GM12878 (cell line): ENCODE results near the gene BTG2. TPM values are rescaled to one million over a fixed set of nuclear protein-coding genes. Genes with fewer than 3 reads are reported as not detected.

Experiments
- PAX5 ChIP-seq: IDR thresholded peaks from 2 replicates; pipeline ENCODE4 v1.6.1; 2011; ENCODE audit warnings: low read depth, low read length, borderline replicate concordance
- PAX8 ChIP-seq: fragments of 450-650 bp; IDR thresholded peaks from 2 replicates; pipeline ENCODE4 v1.6.1; 2017; ENCODE audit warnings: mild to moderate bottlenecking, moderate library complexity
- POU2F2 ChIP-seq: IDR thresholded peaks from 3 replicates; pipeline ENCODE4 v1.6.1; 2011; ENCODE audit warnings: low read depth, mild to moderate bottlenecking, low read length, borderline replicate concordance
- SMC3 ChIP-seq: IDR thresholded peaks from 2 replicates; pipeline ENCODE4 v1.6.1; 2011; ENCODE audit warnings: low read length, improper control_type of control experiment, borderline replicate concordance
- SREBF1 ChIP-seq: IDR thresholded peaks from 2 replicates; pipeline ENCODE4 v1.6.1; 2012; ENCODE audit warnings: mild to moderate bottlenecking, low read length
- STAT3 ChIP-seq: IDR thresholded peaks from 2 replicates; pipeline ENCODE4 v1.6.1; 2011; ENCODE audit warnings: low read depth, low read length, improper control_type of control experiment
- TBL1XR1 ChIP-seq: IDR thresholded peaks from 2 replicates; pipeline ENCODE4 v1.6.1; 2012; ENCODE audit warnings: low read depth, low read length, improper control_type of control experiment
- ZBED1 ChIP-seq: IDR thresholded peaks from 2 replicates; pipeline ENCODE4 v1.6.1; 2016; ENCODE audit warnings: borderline replicate concordance
- ZNF384 ChIP-seq: IDR thresholded peaks from 2 replicates; pipeline ENCODE4 v1.6.1; 2012; ENCODE audit warnings: low read depth, mild to moderate bottlenecking, low read length, improper control_type of control experiment, borderline replicate concordance
- polyA plus RNA-seq, 11 experiments: library from polyadenylated mRNA; depleted of rRNA in 4 of 11; unstranded in 6 of 11; stranded (reverse) in 5 of 11; fragments of >200 nt; fragmentation: Nextera tagmentation in 4 of 11; fragmentation: Illumina TruSeq in 1 of 11; extraction: Ambion mirVana in 4 of 11; extraction: Trizol in 1 of 11; gene quantifications; 1 replicate in 1 of 11; 2 replicates in 10 of 11; pipeline versions ENCODE4 v1.2.1 to v1.2.3, GENCODE V29; 2011 to 2016; ENCODE audit warnings: inconsistent platforms in 2 of 11, missing spikeins in 2 of 11, low read depth in 1 of 11
- total RNA-seq, 4 experiments: library from RNA; depleted of rRNA in 3 of 4; stranded (reverse); fragments of >200 nt in 3 of 4; fragmentation: Illumina TruSeq in 1 of 4; extraction: Trizol in 1 of 4; gene quantifications; 2 replicates each; pipeline versions ENCODE4 v1.2.1 to v1.2.3, GENCODE V29; 2013 to 2021
- TF ChIP-seq, protein P1 (sequence below): fragments of 450-650 bp; IDR thresholded peaks from 2 replicates; pipeline ENCODE4 v1.6.1; 2017; ENCODE audit warnings: mild to moderate bottlenecking, moderate library complexity
- TF ChIP-seq, protein P2 (sequence below): fragments of 450-650 bp; IDR thresholded peaks from 2 replicates; pipeline ENCODE4 v1.6.1; 2018; ENCODE audit warnings: mild to moderate bottlenecking, low read depth, moderate library complexity; ENCODE audit not compliant: partially characterized antibody
- TF ChIP-seq, protein P3 (sequence below): fragments of 450-650 bp; IDR thresholded peaks from 2 replicates; pipeline ENCODE4 v1.6.1; 2017; ENCODE audit warnings: low read depth, mild to moderate bottlenecking, moderate library complexity
- TF ChIP-seq, protein P4 (sequence below): fragments of 450-650 bp; IDR thresholded peaks from 2 replicates; pipeline ENCODE4 v1.6.1; 2016; ENCODE audit warnings: mild to moderate bottlenecking
- TF ChIP-seq, protein P5 (sequence below): fragments of 450-650 bp; IDR thresholded peaks from 2 replicates; pipeline ENCODE4 v1.6.1; 2017; ENCODE audit warnings: borderline replicate concordance

Gene BTG2
- total and polyA plus RNA-seq, 10 of the 15 experiments (the other 5 are each of a cell fraction or from before 2014, with no cell fraction given): 23.3 to 160 (median 98.1) TPM

DNA sequence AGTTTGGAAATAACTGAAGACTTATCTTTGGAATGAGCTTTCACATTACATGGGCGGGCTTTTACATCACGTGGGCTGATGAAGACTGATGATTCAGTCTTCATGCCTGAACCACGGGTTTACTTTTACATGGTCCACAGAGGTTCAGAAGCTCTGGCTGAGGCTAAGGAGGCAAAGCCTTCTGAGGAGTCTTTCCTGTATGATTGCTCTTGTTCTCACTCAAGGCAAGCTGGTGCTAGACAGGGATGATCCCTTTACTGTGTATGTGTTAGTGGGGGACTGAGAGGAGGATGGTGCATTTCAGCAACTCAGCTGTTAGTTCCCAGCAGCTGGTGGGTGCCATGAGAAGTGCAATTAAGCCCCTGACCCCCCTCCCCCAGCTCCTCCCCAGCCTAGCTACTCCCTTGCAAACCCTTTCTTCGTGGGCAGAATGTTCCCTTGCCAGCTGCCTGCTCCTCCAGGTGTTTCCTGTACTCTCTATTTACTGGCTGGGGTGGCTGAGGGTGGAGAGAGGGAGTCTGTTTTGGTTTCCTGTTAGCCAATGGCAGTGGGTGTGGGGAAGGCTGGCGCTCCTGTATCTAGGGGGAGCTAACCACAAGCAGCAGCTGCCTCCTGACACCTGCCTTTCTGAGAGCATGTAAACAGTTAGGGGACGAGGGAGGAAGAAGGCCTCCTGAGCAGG, 15.4 kb downstream of the BTG2 start (continued):
- TF ChIP-seq ZNF384: no peak
- no peak for TF ChIP-seq SMC3
- peak; percentile 35; the same call in 1 of the 2 replicates for TF ChIP-seq TBL1XR1
- TF ChIP-seq, protein P1, sequence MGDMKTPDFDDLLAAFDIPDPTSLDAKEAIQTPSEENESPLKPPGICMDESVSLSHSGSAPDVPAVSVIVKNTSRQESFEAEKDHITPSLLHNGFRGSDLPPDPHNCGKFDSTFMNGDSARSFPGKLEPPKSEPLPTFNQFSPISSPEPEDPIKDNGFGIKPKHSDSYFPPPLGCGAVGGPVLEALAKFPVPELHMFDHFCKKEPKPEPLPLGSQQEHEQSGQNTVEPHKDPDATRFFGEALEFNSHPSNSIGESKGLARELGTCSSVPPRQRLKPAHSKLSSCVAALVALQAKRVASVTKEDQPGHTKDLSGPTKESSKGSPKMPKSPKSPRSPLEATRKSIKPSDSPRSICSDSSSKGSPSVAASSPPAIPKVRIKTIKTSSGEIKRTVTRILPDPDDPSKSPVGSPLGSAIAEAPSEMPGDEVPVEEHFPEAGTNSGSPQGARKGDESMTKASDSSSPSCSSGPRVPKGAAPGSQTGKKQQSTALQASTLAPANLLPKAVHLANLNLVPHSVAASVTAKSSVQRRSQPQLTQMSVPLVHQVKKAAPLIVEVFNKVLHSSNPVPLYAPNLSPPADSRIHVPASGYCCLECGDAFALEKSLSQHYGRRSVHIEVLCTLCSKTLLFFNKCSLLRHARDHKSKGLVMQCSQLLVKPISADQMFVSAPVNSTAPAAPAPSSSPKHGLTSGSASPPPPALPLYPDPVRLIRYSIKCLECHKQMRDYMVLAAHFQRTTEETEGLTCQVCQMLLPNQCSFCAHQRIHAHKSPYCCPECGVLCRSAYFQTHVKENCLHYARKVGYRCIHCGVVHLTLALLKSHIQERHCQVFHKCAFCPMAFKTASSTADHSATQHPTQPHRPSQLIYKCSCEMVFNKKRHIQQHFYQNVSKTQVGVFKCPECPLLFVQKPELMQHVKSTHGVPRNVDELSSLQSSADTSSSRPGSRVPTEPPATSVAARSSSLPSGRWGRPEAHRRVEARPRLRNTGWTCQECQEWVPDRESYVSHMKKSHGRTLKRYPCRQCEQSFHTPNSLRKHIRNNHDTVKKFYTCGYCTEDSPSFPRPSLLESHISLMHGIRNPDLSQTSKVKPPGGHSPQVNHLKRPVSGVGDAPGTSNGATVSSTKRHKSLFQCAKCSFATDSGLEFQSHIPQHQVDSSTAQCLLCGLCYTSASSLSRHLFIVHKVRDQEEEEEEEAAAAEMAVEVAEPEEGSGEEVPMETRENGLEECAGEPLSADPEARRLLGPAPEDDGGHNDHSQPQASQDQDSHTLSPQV: peak; percentile 38; the same call in 1 of the 2 replicates
- TF ChIP-seq ZBED1: no peak
- TF ChIP-seq PAX5: peak; percentile 32; the same call in 1 of the 2 replicates
- TF ChIP-seq, protein P2, sequence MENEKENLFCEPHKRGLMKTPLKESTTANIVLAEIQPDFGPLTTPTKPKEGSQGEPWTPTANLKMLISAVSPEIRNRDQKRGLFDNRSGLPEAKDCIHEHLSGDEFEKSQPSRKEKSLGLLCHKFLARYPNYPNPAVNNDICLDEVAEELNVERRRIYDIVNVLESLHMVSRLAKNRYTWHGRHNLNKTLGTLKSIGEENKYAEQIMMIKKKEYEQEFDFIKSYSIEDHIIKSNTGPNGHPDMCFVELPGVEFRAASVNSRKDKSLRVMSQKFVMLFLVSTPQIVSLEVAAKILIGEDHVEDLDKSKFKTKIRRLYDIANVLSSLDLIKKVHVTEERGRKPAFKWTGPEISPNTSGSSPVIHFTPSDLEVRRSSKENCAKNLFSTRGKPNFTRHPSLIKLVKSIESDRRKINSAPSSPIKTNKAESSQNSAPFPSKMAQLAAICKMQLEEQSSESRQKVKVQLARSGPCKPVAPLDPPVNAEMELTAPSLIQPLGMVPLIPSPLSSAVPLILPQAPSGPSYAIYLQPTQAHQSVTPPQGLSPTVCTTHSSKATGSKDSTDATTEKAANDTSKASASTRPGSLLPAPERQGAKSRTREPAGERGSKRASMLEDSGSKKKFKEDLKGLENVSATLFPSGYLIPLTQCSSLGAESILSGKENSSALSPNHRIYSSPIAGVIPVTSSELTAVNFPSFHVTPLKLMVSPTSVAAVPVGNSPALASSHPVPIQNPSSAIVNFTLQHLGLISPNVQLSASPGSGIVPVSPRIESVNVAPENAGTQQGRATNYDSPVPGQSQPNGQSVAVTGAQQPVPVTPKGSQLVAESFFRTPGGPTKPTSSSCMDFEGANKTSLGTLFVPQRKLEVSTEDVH: no peak
- TF ChIP-seq, protein P3, sequence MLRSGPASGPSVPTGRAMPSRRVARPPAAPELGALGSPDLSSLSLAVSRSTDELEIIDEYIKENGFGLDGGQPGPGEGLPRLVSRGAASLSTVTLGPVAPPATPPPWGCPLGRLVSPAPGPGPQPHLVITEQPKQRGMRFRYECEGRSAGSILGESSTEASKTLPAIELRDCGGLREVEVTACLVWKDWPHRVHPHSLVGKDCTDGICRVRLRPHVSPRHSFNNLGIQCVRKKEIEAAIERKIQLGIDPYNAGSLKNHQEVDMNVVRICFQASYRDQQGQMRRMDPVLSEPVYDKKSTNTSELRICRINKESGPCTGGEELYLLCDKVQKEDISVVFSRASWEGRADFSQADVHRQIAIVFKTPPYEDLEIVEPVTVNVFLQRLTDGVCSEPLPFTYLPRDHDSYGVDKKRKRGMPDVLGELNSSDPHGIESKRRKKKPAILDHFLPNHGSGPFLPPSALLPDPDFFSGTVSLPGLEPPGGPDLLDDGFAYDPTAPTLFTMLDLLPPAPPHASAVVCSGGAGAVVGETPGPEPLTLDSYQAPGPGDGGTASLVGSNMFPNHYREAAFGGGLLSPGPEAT: peak; percentile 68; the same call in 1 of the 2 replicates
- TF ChIP-seq, protein P4, sequence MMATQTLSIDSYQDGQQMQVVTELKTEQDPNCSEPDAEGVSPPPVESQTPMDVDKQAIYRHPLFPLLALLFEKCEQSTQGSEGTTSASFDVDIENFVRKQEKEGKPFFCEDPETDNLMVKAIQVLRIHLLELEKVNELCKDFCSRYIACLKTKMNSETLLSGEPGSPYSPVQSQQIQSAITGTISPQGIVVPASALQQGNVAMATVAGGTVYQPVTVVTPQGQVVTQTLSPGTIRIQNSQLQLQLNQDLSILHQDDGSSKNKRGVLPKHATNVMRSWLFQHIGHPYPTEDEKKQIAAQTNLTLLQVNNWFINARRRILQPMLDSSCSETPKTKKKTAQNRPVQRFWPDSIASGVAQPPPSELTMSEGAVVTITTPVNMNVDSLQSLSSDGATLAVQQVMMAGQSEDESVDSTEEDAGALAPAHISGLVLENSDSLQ: peak; percentile 21; the same call in 1 of the 2 replicates
- TF ChIP-seq STAT3: no peak
- no peak for TF ChIP-seq POU2F2
- TF ChIP-seq, protein P5, sequence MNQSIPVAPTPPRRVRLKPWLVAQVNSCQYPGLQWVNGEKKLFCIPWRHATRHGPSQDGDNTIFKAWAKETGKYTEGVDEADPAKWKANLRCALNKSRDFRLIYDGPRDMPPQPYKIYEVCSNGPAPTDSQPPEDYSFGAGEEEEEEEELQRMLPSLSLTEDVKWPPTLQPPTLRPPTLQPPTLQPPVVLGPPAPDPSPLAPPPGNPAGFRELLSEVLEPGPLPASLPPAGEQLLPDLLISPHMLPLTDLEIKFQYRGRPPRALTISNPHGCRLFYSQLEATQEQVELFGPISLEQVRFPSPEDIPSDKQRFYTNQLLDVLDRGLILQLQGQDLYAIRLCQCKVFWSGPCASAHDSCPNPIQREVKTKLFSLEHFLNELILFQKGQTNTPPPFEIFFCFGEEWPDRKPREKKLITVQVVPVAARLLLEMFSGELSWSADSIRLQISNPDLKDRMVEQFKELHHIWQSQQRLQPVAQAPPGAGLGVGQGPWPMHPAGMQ: no peak
- no peak for TF ChIP-seq SREBF1
- no peak for TF ChIP-seq PAX8
